Activated CD4-positive, alpha-beta T cell treated with anti-CD3 and anti-CD28 coated beads, Interleukin-2, amount 50 U/mL, for 4 hours (primary cell): Measurements from ENCODE around the gene STIP1.

Source experiments
- DNase-seq, 2 experiments: peaks; one replicate each; pipeline ENCODE4 v3.0.0-alpha.2; 2020

The STIP1 gene

DNA sequence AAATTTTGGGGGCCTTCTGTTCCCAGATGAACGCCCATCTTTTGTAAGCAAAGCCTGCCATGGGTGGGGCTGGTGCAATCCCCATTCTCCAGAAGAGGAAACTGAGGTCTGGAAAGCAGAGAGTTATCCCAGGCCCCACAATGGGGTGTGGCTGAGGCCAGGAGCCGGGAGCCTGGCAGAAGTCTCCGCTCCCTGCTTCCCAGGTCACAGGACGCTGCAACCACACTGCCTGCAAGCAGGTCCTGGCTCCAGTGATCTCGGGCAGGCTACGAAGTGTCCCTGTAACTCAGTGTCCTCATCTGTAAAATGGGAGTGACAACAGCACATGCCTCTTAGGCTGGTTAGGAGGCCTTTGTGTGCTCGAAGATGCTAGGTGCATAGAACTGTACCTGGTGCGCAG lies 67.1 kb downstream of the STIP1 start:
- DNase-seq, result no peak

DNA sequence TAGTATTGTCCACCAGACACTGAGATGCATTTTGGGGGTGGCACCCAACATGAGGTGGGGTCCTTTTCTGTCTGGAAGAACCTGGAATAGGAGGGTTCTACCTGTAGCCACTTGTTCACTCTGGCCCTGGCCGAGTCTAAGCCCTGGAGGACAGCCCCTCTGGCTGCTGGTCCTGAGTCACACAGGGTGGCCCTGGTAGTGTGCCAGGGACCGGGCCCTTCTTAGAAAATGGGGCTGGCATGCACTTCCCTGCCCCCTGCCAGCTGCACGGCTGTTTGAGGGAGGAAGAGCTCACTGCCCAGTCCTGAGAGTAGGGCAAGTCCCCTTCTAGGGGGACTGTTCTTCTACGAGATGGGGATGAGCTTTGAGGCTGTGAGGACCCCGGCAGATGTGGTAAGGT lies 67.5 kb downstream of the STIP1 start:
- DNase-seq, result no peak
